Spleen (tissue), 11 donors: ENCODE results near the gene IGFALS. TPM values are rescaled to one million over a fixed set of nuclear protein-coding genes. Genes with fewer than 3 reads are reported as not detected.
A peak's percentile ranks its signal among the peaks of the same experiment; 100 is the strongest.

Source experiments
- DNase-seq: peaks from one replicate; pipeline ENCODE4 v3.0.0-alpha.2; 2020
- H3K27ac ChIP-seq, 8 donors: fragments of 200-600 bp; sonication (generic) in 7 of 8; 1 replicate in 4 of 8; 2 replicates in 4 of 8; pipeline versions ENCODE4 v1.5.0 to v1.8.0; 2016 to 2021; ENCODE audit warnings: inconsistent platforms in 4 of 8, mild to moderate bottlenecking in 4 of 8, moderate library complexity in 1 of 8
- H3K27me3 ChIP-seq, 7 donors: fragments of 200-600 bp; sonication (generic) in 6 of 7; replicated peaks in 1 of 7; 1 replicate in 4 of 7; 2 replicates in 3 of 7; pipeline versions ENCODE4 v1.5.0 to v1.8.0; 2016 to 2021; ENCODE audit warnings: inconsistent platforms in 3 of 7, mild to moderate bottlenecking in 1 of 7
- H3K36me3 ChIP-seq, 6 donors: fragments of 200-600 bp; sonication (generic) in 5 of 6; 1 replicate in 4 of 6; 2 replicates in 2 of 6; pipeline versions ENCODE4 v1.5.0 to v1.8.0; 2016 to 2021; ENCODE audit warnings: inconsistent platforms in 2 of 6
- H3K4me1 ChIP-seq, 6 donors: fragments of 200-600 bp; sonication (generic) in 5 of 6; 1 replicate in 3 of 6; 2 replicates in 3 of 6; pipeline versions ENCODE4 v1.5.0 to v1.8.0; 2016 to 2021; ENCODE audit warnings: inconsistent platforms in 3 of 6
- H3K4me3 ChIP-seq, 8 donors: fragments of 200-600 bp; sonication (generic) in 7 of 8; 1 replicate in 4 of 8; 2 replicates in 4 of 8; pipeline versions ENCODE4 v1.5.0 to v1.8.0; 2016 to 2021; ENCODE audit warnings: inconsistent platforms in 4 of 8, mild to moderate bottlenecking in 4 of 8, moderate library complexity in 2 of 8
- H3K9me3 ChIP-seq, 8 donors: fragments of 200-600 bp; sonication (generic) in 7 of 8; 1 replicate in 4 of 8; 2 replicates in 4 of 8; pipeline versions ENCODE4 v1.5.0 to v1.8.0; 2016 to 2021; ENCODE audit warnings: inconsistent platforms in 4 of 8
- POLR2A ChIP-seq, 3 donors: fragments of 450-650 bp; IDR thresholded peaks; one replicate each; pipeline ENCODE4 v1.5.1; 2017; ENCODE audit warnings: antibody characterized with exemption in 3 of 3, mild to moderate bottlenecking in 1 of 3
- POLR2AphosphoS5 ChIP-seq, 3 donors: sonication (generic); formaldehyde crosslinking; IDR thresholded peaks; one replicate each; pipeline ENCODE4 v1.5.1; 2017; ENCODE audit warnings: antibody characterized with exemption in 3 of 3
- WGBS, 5 donors: extraction: QIAGEN DNeasy Blood & Tissue Kit in 3 of 5; methylation state at CpG; one replicate each; pipeline versions ENCODE4 v1.1.5 to v1.1.7; 2013 to 2018; 5-methylcytosine and 5-hydroxymethylcytosine counted together
- intact Hi-C: fragments of 100-400 bp; cut with DNase I; formaldehyde crosslinking; loops from one replicate; pipeline ENCODE4 v1.15.0; 2023; ENCODE audit warnings: low total_unique reads
- polyA plus RNA-seq, 3 donors: library from polyadenylated mRNA; stranded (reverse); fragments of 200-250 nt; gene quantifications; one replicate each; pipeline ENCODE4 v1.2.1, GENCODE V29; 2013
- total RNA-seq, 7 donors: library from RNA; depleted of rRNA in 3 of 7; stranded (reverse); fragments of >200 nt in 3 of 7; fragmentation: NEBNext Ultra II Directional in 4 of 7; extraction: Animal tissue kit (Norgen Biotek cat#: 25700) in 4 of 7; gene quantifications; one replicate each; pipeline versions ENCODE4 v1.1.0 to v1.2.1, GENCODE V29; 2016 to 2021
- TF ChIP-seq, protein P1 (sequence below), 11 experiments: fragments of 200-600 bp in 7 of 11; fragments of 450-650 bp in 4 of 11; sonication (generic) in 4 of 11; IDR thresholded peaks in 8 of 11; conservative IDR thresholded peaks in 3 of 11; 1 replicate in 7 of 11; 2 replicates in 4 of 11; pipeline versions ENCODE4 v1.4.0 to v1.8.0; 2016 to 2021; ENCODE audit warnings: antibody characterized with exemption in 11 of 11, inconsistent platforms in 4 of 11, mild to moderate bottlenecking in 1 of 11
- donor health status: healthy with polysubstance abuse.
- donor health status: DM: no; HTN: no; CAD: no; lungs with moderate emphysema.
- donor health status: DM: no; HTN: no; CAD: no.
- donor health status: Bipolar disorder and iron deficiency.
- donor health status: healthy.
- donor health status: DM: no; HTN: no; CAD: no.
- donor health status: DM: yes; HTN: yes; CAD: no.

IGFALS gene
- total and polyA plus RNA-seq, 10 donors = 0.14 to 0.63 (median 0.29) TPM; not detected in 2

DNA sequence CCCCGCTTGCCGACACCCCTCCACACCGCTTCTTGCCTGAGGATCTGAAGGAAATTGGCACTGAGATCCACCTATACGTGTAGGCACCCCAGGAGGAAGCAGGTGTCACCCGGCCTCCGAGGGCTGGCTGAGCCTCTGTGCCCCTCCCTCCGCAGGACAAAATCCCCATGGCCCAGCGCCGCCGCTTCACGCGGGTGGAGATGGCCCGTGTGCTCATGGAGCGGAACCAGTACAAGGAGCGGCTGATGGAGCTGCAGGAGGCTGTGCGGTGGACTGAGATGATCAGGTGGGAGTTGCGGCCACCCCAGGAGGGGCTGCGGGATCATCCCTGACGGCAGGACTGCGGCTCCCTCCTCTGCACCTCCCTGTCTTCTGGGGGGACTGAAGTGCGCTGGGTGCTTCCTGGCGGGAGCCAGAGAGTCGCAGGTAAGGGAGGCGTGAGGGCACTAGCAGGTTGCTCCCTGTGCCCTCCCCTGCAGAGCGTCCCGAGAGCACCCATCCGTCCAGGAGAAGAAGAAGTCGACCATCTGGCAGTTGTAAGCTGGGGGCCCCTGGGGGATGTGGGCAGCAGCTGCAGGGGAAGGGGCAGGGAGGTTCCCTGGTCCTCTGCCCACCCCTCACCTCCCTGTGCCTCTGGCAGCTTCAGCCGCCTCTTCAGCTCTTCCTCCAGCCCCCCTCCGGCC lies 31.2 kb downstream of the IGFALS start:
- H3K4me1 ChIP-seq = peaks cover 0 to 2% (median 0%) of the 10 kb centered on the region in 6 donors
- no peak overlapping the region for H3K4me3 ChIP-seq
- 90 to 94% (median 92%) methylated on average over 26 to 30 of the region's 30 CpGs for WGBS, 5 donors
- DNase-seq = no peak
- H3K36me3 ChIP-seq = peaks cover 0 to 100% (median 85%) of the 10 kb centered on the region in 6 donors
- intact Hi-C loops = no loop called here
- TF ChIP-seq, protein P1, sequence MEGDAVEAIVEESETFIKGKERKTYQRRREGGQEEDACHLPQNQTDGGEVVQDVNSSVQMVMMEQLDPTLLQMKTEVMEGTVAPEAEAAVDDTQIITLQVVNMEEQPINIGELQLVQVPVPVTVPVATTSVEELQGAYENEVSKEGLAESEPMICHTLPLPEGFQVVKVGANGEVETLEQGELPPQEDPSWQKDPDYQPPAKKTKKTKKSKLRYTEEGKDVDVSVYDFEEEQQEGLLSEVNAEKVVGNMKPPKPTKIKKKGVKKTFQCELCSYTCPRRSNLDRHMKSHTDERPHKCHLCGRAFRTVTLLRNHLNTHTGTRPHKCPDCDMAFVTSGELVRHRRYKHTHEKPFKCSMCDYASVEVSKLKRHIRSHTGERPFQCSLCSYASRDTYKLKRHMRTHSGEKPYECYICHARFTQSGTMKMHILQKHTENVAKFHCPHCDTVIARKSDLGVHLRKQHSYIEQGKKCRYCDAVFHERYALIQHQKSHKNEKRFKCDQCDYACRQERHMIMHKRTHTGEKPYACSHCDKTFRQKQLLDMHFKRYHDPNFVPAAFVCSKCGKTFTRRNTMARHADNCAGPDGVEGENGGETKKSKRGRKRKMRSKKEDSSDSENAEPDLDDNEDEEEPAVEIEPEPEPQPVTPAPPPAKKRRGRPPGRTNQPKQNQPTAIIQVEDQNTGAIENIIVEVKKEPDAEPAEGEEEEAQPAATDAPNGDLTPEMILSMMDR (IDR thresholded peaks at IDR 0.05 in 8 of 11, conservative IDR thresholded peaks at IDR 0.05 in 3 of 11) = no peak
- TF ChIP-seq POLR2A (IDR thresholded peaks at IDR 0.05) (no peak), POLR2AphosphoS5 (IDR thresholded peaks at IDR 0.05) (peak in 2 of 3 donors; percentile 29 to 44)
- H3K27ac ChIP-seq = no peak overlapping the region
- no peaks in the 10 kb centered on the region for H3K27me3 ChIP-seq
- H3K9me3 ChIP-seq = no peaks in the 10 kb centered on the region

DNA sequence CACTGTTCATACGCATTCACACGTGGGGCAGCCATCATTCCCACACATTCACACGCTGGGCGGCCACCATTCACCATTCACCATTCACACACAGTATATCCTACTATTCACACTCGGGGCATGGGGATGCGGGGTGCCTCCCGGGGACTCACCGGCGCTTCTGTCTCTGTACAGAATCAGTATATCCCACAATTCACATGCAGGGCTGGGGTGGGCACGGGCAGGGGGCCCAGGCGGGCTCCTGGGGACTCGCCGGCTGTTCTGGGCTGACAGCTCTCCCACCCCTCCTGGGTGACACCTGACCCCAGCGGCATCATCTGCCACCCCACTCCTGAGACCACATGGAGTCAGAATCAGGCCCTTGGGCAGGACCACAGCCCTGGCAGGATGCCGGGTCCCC lies 31.8 kb downstream of the IGFALS start:
- intact Hi-C loops = no loop called here

DNA sequence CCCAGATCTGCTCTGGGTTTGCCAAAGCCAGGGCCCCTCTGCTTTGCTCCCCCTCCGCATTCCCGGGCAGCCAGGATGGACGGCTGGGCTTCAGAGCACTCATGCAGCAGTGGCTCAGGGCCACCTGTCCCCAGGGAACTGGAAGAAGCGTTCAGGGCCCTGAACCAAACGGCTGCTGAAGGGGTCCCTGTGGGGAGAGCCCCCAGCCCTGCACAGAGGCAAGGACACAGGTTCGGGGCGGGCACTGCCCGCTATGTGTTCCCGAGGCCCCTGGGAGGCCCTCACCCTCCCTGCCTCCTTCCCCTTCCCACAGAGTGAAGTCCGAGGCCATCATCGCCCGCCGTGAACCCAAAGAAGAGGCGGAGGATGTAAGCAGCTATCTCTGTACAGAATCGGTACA lies 32.6 kb downstream of the IGFALS start:
- H3K27ac ChIP-seq = no peak overlapping the region
- intact Hi-C loops = no loop called here
- no peaks in the 10 kb centered on the region for H3K27me3 ChIP-seq
- peaks cover 0 to 98% (median 72%) of the 10 kb centered on the region in 6 donors for H3K36me3 ChIP-seq
- H3K4me1 ChIP-seq = peaks cover 0 to 8% (median 0%) of the 10 kb centered on the region in 6 donors
- no peak overlapping the region for H3K4me3 ChIP-seq
- H3K9me3 ChIP-seq = no peaks in the 10 kb centered on the region
- TF ChIP-seq POLR2A (IDR thresholded peaks at IDR 0.05) (no peak), POLR2AphosphoS5 (IDR thresholded peaks at IDR 0.05) (peak in 1 of 3 donors; percentile 42)
- TF ChIP-seq, protein P1 (IDR thresholded peaks at IDR 0.05 in 8 of 11, conservative IDR thresholded peaks at IDR 0.05 in 3 of 11) = no peak
- DNase-seq = no peak
- 84 to 97% (median 94%) methylated on average over 10 to 15 of the region's 15 CpGs for WGBS, 5 donors

More for the DNA sequence above, 31.8 kb downstream of the IGFALS start:
- TF ChIP-seq POLR2AphosphoS5 (IDR thresholded peaks at IDR 0.05) = no peak
- TF ChIP-seq, protein P1 (IDR thresholded peaks at IDR 0.05 in 8 of 11, conservative IDR thresholded peaks at IDR 0.05 in 3 of 11) = no peak
- TF ChIP-seq POLR2A (IDR thresholded peaks at IDR 0.05) = no peak
- Histone ChIP-seq H3K4me1 (peaks cover 0 to 8% (median 0%) of the 10 kb centered on the region in 6 donors), H3K27me3 (no peaks in the 10 kb centered on the region), H3K27ac (no peak overlapping the region), H3K4me3 (no peak overlapping the region), H3K36me3 (peaks cover 0 to 100% (median 80%) of the 10 kb centered on the region in 6 donors), H3K9me3 (no peaks in the 10 kb centered on the region)
- peak; percentile 58 for DNase-seq
- WGBS, 5 donors = 92 to 96% (median 93%) methylated on average over 10 to 15 of the region's 15 CpGs

DNA sequence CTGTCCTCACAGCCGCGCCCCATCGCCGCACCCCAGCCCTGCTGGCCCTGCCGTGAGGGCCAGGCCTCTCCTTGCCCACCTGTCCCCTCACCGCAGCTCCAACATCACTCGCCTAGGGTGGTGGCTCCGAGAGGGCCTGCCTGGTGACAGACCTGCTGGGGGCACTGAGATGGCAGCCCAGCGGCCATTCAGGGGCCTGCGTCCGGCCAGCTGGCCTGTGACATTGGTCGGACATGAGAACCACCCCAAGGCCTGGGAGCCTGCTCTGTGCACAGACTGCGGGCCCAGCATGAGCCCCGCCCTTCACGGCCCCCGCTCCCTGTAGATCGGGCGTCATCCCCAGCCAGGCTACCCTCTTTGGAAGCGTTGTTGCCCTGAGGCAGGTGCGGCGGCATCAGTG lies 34.0 kb downstream of the IGFALS start:
- DNase-seq = peak; percentile 50
- H3K4me1 ChIP-seq = peaks cover 0 to 8% (median 0%) of the 10 kb centered on the region in 6 donors
- no peaks in the 10 kb centered on the region for H3K9me3 ChIP-seq
- H3K36me3 ChIP-seq = peaks cover 0 to 98% (median 61%) of the 10 kb centered on the region in 6 donors
- WGBS, 5 donors = 94 to 97% (median 96%) methylated on average over 16 to 21 of the region's 21 CpGs
- H3K27ac ChIP-seq = no peak overlapping the region
- H3K27me3 ChIP-seq = no peaks in the 10 kb centered on the region
- intact Hi-C loops = no loop called here
- TF ChIP-seq POLR2A (IDR thresholded peaks at IDR 0.05) (no peak), POLR2AphosphoS5 (IDR thresholded peaks at IDR 0.05) (no peak)
- TF ChIP-seq, protein P1 (IDR thresholded peaks at IDR 0.05 in 8 of 11, conservative IDR thresholded peaks at IDR 0.05 in 3 of 11) = no peak
- H3K4me3 ChIP-seq = no peak overlapping the region
